Measurements from ENCODE around the gene AMBRA1. TPM values are rescaled to one million over a fixed set of nuclear protein-coding genes. Genes with fewer than 3 reads are reported as not detected.
"Not testable (repeated sequence)": the region's sequence is repeated elsewhere in the genome, so short reads cannot be mapped to it uniquely, and the experiment has no call there.

AMBRA1 gene
- total and polyA plus RNA-seq, 2 donors from 2014 or later: 8.0 to 32.6 TPM

- intact Hi-C loops (cut with DNase I): loop anchor here (10.0 kb wide), 1 partner anchor 154 kb away; no protein-coding TSS in a partner anchor
- TF ChIP-seq CTCF (IDR thresholded peaks at IDR 0.05; ENCODE audit: borderline replicate concordance, extremely low read depth, insufficient read depth): no peak
- peaks cover 0 to 5% (median 0%) of the 10 kb centered on the region in 3 donors for H3K36me3 ChIP-seq (ENCODE audit: control insufficient read depth in 2 of 3, insufficient read depth in 3 of 3, low read length in 3 of 3)
- peak within 1 kb of the TSS in 1 of 3 donors; percentile 61 for H3K9ac ChIP-seq (ENCODE audit: low read length in 3 of 3)
- DNase-seq (peak; percentile 77 to 91 (median 83)), FAIRE-seq (no peak)
- H3K4me3 ChIP-seq (ENCODE audit: low read length in 3 of 3): peak within 1 kb of the TSS; percentile 61 to 64 (median 61)
- no peaks in the 10 kb centered on the region for H3K27me3 ChIP-seq (ENCODE audit: control insufficient read depth, insufficient read depth, low read length)
- peaks cover 0 to 8% (median 4%) of the 10 kb centered on the region in 3 donors for H3K4me1 ChIP-seq (ENCODE audit: control insufficient read depth in 2 of 3, insufficient read depth in 2 of 3, low read depth in 1 of 3, low read length in 3 of 3)
- no peaks in the 10 kb centered on the region for H3K9me3 ChIP-seq (ENCODE audit: control insufficient read depth in 2 of 3, insufficient read depth in 1 of 3, low read length in 3 of 3)
- peak within 1 kb of the TSS; percentile 32 to 52 for H3K27ac ChIP-seq (ENCODE audit: low read depth in 2 of 2, low read length in 2 of 2)
These were observed 212.6 kb downstream of the AMBRA1 start, which contains the start of gene MDK for GRCh38 chr11:46381048-46381818. Gene MDK (plus strand): TSS chr11:46381669. CDS start chr11:46382058, 389 bp downstream.

- intact Hi-C loops (cut with DNase I): loop anchor here (10.0 kb wide), 1 partner anchor 154 kb away; no protein-coding TSS in a partner anchor
- peaks cover 0 to 8% (median 4%) of the 10 kb centered on the region in 3 donors for H3K4me1 ChIP-seq (ENCODE audit: control insufficient read depth in 2 of 3, insufficient read depth in 2 of 3, low read depth in 1 of 3, low read length in 3 of 3)
- H3K27me3 ChIP-seq (ENCODE audit: control insufficient read depth, insufficient read depth, low read length): no peaks in the 10 kb centered on the region
- TF ChIP-seq CTCF (IDR thresholded peaks at IDR 0.05; ENCODE audit: borderline replicate concordance, extremely low read depth, insufficient read depth): no peak
- DNase-seq: peak; percentile 72 to 92 (median 85)
- H3K36me3 ChIP-seq (ENCODE audit: control insufficient read depth in 2 of 3, insufficient read depth in 3 of 3, low read length in 3 of 3): peaks cover 0 to 7% (median 2%) of the 10 kb centered on the region in 3 donors
- peak overlapping the region; percentile 26 to 61 (median 61) for H3K4me3 ChIP-seq (ENCODE audit: low read length in 3 of 3)
- peak overlapping the region in 1 of 3 donors; percentile 61 for H3K9ac ChIP-seq (ENCODE audit: low read length in 3 of 3)
- FAIRE-seq: no peak
- H3K9me3 ChIP-seq (ENCODE audit: control insufficient read depth in 2 of 3, insufficient read depth in 1 of 3, low read length in 3 of 3): no peaks in the 10 kb centered on the region
- peak overlapping the region; percentile 32 to 52 for H3K27ac ChIP-seq (ENCODE audit: low read depth in 2 of 2, low read length in 2 of 2)
These were observed 213.3 kb downstream of the AMBRA1 start for GRCh38 chr11:46380340-46381047.

- intact Hi-C loops (cut with DNase I): loop anchor here (10.0 kb wide), 1 partner anchor 155 kb away; no protein-coding TSS in a partner anchor
- not testable (repeated sequence) for H3K27me3 ChIP-seq (ENCODE audit: control insufficient read depth, insufficient read depth, low read length); H3K4me1 ChIP-seq (ENCODE audit: control insufficient read depth in 2 of 3, insufficient read depth in 2 of 3, low read depth in 1 of 3, low read length in 3 of 3); H3K27ac ChIP-seq (ENCODE audit: low read depth in 2 of 2, low read length in 2 of 2); FAIRE-seq; H3K9ac ChIP-seq (ENCODE audit: low read length in 3 of 3); H3K4me3 ChIP-seq (ENCODE audit: low read length in 3 of 3); H3K9me3 ChIP-seq (ENCODE audit: control insufficient read depth in 2 of 3, insufficient read depth in 1 of 3, low read length in 3 of 3)
- peaks cover 0 to 11% (median 6%) of the 10 kb centered on the region in 3 donors for H3K36me3 ChIP-seq (ENCODE audit: control insufficient read depth in 2 of 3, insufficient read depth in 3 of 3, low read length in 3 of 3)
- peak; percentile 80 to 96 (median 94) for DNase-seq
These were observed 214.1 kb downstream of the AMBRA1 start for GRCh38 chr11:46379482-46380293.
